NCI-H510A treated with DMSO at 0.1 percent for 48 hours (cell line): ENCODE data around the gene SPTB.

ENCODE experiments used
- DNase-seq: peaks from one replicate; lab custom pipeline; 2025; lab: John Stamatoyannopoulos, UW

Gene SPTB

GRCh38 chr14:64766430-64767151 is 113.1 kb downstream of the SPTB start:
- no peak for DNase-seq

- no peak for DNase-seq
Measured at GRCh38 chr14:64765740-64766302, 113.9 kb downstream of the SPTB start.

GRCh38 chr14:64764641-64765520 is 114.8 kb downstream of the SPTB start:
- peak; percentile 54 for DNase-seq

- no peak for DNase-seq
Measured at GRCh38 chr14:64763801-64764621, 115.7 kb downstream of the SPTB start.

GRCh38 chr14:64763085-64763782 is 116.5 kb downstream of the SPTB start:
- no peak for DNase-seq

GRCh38 chr14:64762044-64763034 is 117.4 kb downstream of the SPTB start:
- DNase-seq: peak; percentile 96

GRCh38 chr14:64761441-64762043 is 118.2 kb downstream of the SPTB start:
- peak; percentile 53 for DNase-seq

GRCh38 chr14:64760916-64761315 is 118.8 kb downstream of the SPTB start:
- no peak for DNase-seq

- peak; percentile 76 for DNase-seq
Measured at GRCh38 chr14:64760146-64760755, 119.5 kb downstream of the SPTB start.

GRCh38 chr14:64759555-64759938 is 120.2 kb downstream of the SPTB start:
- no peak for DNase-seq

GRCh38 chr14:64758691-64759554 is 120.8 kb downstream of the SPTB start:
- no peak for DNase-seq

- DNase-seq: peak; percentile 44
Measured at GRCh38 chr14:64758025-64758521, 121.6 kb downstream of the SPTB start.

- no peak for DNase-seq
Measured at GRCh38 chr14:64757601-64758000, 122.1 kb downstream of the SPTB start.

- no peak for DNase-seq
Measured at GRCh38 chr14:64756712-64757111, 123.0 kb downstream of the SPTB start.

GRCh38 chr14:64755781-64756221 is 123.9 kb downstream of the SPTB start:
- DNase-seq: no peak

GRCh38 chr14:64754685-64755084 is 125.0 kb downstream of the SPTB start:
- DNase-seq: no peak

GRCh38 chr14:64753999-64754398 is 125.7 kb downstream of the SPTB start:
- no peak for DNase-seq

- no peak for DNase-seq
Measured at GRCh38 chr14:64753374-64753773, 126.3 kb downstream of the SPTB start.
